ENCODE results near the gene GLS.

GRCh38 chr2:190891889-190892288, 11.3 kb downstream of the GLS start:
- TF ChIP-seq CTCF (IDR thresholded peaks at IDR 0.05) (no peak), POLR2A (IDR thresholded peaks at IDR 0.05) (no peak)

Data from body of pancreas (tissue), 4 donors.